GM10266 (cell line): ENCODE measurements around the gene MUC4.
"Not testable (repeated sequence)": the region's sequence is repeated elsewhere in the genome, so short reads cannot be mapped to it uniquely, and the experiment has no call there.

Source experiments
- DNase-seq: peaks from one replicate; pipeline ENCODE4 v3.0.0; 2012; ENCODE audit errors: extremely low spot score
- TF ChIP-seq, protein P1 (sequence below): IDR thresholded peaks from 2 replicates; pipeline ENCODE4 v1.5.1; 2012; ENCODE audit warnings: mild to moderate bottlenecking, low read depth; ENCODE audit not compliant: control insufficient read depth, insufficient read depth; ENCODE audit errors: missing control alignments

The MUC4 gene

DNA sequence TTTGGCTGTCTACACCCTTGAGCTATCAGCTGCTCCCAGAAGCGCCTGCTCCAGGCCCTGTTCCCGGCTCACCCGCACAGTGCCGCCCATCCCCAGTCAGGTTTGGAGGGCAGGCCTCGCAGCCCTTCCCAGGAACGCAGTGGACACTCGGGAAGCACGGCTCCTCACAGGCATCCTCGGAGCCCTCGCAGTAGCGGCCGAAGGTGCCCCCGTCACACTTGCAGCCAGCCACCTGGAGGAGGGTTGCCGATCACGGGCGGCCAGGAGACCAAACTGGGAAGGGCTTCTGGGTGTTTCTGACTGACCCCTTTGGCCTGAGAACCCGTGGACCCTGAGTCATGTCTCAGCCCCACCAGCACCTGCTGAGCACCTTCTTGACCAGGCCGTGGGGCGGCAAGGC, 57.6 kb downstream of the MUC4 start:
- TF ChIP-seq, protein P1, sequence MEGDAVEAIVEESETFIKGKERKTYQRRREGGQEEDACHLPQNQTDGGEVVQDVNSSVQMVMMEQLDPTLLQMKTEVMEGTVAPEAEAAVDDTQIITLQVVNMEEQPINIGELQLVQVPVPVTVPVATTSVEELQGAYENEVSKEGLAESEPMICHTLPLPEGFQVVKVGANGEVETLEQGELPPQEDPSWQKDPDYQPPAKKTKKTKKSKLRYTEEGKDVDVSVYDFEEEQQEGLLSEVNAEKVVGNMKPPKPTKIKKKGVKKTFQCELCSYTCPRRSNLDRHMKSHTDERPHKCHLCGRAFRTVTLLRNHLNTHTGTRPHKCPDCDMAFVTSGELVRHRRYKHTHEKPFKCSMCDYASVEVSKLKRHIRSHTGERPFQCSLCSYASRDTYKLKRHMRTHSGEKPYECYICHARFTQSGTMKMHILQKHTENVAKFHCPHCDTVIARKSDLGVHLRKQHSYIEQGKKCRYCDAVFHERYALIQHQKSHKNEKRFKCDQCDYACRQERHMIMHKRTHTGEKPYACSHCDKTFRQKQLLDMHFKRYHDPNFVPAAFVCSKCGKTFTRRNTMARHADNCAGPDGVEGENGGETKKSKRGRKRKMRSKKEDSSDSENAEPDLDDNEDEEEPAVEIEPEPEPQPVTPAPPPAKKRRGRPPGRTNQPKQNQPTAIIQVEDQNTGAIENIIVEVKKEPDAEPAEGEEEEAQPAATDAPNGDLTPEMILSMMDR = no peak
- DNase-seq = no peak

DNA sequence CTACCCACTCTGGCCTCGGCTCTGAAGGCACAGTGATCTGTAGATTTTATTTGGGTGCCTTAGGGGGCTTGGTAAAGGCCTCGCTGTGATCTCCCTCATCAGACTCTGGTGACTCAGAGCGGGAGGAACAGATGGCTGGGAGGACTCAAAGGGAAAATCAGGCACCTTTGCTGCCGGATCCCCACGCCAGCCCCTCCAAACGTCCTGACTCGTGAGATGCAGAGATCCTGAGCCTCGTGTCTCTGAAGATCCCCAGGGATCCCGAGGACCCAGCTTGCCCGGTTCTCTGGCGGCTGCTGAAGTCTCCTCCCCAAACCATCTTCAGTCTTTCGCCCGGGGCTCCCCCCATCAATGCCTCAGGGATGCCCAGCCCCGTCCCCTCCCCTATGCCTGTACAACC, 58.1 kb downstream of the MUC4 start:
- TF ChIP-seq, protein P1 = no peak
- DNase-seq = no peak

DNA sequence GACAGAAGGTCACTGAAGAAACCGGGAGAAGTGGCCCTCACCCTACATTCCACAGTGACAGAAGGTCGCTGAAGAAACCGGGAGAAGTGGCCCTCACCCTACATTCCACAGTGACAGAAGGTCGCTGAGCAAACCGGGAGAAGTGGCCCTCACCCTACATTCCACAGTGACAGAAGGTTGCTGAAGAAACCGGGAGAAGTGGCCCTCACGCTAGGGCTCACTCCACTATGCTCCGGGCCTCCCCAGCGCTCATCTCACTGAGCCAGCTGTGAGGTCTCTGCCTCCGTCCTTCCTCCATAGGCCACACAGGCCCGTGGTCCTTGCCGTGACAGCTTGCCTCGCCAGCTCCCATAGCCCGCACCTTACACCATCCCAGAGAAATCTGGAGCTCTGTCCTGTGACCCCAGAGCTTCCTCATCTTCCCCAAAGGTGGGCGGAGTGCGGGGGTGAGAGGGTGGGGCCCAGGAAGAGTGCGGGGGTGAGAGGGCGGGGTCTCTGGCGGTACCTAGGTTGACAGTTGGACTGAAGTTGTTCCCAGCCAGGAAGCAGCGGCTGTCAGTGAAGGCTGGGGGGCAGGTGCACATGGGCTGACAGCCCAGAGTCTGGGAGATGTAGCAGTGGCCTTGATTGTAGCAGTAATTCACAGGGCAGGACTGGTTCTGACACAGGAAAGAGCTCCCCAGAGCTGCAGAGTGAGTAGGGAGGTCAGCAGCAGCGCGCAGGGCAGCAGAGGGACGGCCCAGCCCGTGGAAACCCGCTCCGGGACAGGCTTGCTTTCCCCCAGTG, 59.0 kb downstream of the MUC4 start:
- TF ChIP-seq, protein P1 = no peak
- no peak for DNase-seq

DNA sequence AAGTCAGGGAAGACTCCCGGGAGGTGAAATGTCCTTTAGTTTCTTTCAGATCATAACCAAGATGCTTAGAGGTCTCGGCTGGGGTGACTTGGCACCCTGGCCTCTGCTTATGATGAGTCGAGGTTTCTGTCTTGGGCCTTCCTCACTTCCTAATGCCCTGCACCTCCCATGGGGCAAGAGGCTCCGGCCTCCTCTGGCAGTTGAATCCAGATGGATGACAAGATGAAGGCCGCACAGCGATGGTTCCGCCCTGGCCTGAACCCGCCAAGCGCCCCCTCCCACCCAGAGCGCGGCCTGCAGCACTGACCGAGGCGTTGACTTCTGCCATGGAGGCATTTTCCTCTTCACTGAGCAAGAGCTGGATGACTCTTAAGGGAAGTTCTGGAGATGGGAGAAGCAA, 59.7 kb downstream of the MUC4 start:
- DNase-seq = no peak
- TF ChIP-seq, protein P1 = no peak

DNA sequence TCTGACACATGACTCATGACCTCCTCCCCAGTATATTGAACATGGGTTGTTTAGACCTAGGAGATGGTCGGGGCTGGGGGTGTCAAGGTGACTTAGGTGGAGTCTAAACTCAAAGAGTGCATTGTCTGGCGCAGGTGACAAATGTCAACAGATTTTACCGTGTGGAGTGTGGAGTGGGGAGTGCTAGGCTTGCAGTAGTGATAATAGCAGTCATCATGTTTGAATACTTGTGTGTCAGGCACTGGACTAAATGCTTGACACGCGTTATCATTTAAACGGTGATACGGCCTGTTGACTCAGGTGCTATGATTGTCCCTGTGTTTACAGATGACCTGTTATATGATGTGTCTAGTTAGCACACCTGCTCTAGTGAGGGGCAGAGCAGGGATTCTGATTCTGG, 60.2 kb downstream of the MUC4 start:
- no peak for DNase-seq
- TF ChIP-seq, protein P1 = no peak

DNA sequence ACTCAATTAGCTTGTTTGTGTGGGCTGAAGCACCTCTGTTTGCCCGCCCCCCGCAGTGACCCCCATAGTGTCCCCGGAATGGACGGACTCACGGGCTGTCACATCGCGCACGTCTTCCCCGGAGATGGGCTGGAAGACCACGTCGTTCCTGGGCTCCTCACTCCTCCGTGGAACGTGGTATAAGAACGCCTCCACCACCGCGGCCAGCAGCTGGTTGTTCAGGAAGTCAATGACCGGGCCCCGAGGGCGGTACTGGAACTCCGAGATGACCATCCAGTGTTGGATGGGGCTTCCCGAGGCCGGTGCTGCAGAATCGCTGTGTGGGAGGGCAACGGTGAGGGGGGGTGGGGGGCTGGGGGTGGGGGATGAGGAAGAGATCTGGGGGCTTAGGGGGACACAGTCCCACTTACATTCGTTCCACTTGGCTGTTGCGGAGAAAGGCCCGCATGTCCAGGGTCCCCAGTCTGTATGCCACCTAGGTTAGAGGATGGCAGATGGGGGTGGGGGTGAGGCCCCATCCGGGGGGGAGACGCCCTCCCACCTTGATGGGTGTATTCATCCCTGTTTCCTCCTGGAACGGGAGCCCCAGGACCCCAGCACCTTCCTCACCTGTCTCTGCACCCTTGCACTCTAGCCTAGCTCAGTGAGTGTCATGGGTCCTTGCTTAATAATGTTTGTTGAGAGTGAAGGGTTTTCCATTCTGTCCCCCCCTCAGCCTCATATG, 60.8 kb downstream of the MUC4 start:
- no peak for DNase-seq

DNA sequence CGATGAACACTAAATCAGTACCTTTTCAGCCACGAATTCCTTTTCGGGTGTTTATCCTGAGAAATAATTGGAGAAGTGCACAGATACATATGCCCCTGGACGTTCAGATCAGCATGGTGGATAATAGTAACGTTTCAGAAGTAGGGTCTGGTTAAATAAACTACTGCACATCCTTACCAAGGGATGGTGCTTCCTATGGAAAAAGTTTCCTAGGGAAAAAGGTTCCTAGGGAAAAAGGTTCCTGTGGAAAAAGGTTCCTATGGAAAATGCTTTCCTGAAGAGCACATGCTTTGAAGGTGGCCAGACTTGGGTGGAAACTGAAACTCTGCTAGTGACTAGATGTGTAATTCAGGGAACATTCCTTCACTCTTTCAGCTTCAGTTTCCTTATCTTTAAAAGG, 62.6 kb downstream of the MUC4 start:
- DNase-seq = not testable (repeated sequence)

More for the DNA sequence above, 60.8 kb downstream of the MUC4 start:
- TF ChIP-seq, protein P1 = no peak
